Measurements from ENCODE around the gene SYNRG.
A peak's percentile ranks its signal among the peaks of the same experiment; 100 is the strongest.

Gene SYNRG

DNA sequence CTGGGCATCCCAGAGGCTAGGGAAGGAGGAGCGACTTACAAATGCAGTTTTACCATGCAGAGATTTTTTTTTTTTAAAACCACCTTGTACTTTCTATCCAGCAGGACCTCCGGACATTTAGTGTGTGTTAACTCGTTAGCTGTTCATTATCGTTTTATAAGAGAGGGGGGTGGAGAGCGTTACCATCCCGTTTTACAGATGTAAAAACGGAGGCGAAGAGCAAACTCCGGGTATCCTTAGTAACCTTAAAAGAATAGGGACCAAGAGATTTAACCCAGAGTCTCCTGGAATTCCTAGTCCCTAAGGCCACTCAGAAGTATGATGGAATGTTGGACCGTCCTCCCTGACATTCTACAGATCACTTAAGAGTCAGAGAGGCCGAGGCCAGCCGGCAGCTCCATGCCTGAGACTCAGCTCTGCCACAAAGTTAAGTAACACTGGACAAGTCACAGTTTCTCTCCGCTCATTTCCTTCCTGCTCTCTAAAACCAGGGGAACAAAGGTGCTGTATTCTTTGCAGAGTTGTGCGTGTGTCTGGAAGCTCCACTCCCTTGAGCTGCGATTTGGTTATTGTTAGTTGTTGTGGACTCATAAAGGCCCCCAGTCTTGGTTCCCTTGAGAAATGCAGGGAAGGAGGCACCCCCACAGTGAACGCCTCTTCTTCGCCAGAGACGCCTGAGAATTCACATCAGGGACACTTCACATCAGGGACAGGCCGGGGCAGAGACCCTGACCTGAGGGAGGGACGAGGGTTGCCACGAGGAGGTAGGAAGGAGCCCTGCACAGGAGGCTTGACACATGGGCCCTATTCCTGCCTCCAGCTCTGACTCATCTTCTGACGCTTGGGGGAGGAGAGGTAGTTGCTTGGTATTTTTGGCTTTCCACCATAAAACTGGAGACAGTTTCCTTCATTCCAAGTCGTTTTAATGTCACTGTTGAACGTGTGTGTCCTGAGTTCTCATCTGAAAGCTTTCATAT is 118.3 kb downstream of the SYNRG start:
- Histone ChIP-seq H3K4me1 (ENCODE audit: insufficient read depth, low read length) (peaks cover 16% of the 10 kb centered on the region), H3K36me3 (ENCODE audit: insufficient read depth, low read length) (no peaks in the 10 kb centered on the region), H3K9ac (ENCODE audit: low read depth, low read length) (peak overlapping the region; percentile 75), H3K9me3 (ENCODE audit: control insufficient read depth, insufficient read depth, low read length) (no peaks in the 10 kb centered on the region)

DNA sequence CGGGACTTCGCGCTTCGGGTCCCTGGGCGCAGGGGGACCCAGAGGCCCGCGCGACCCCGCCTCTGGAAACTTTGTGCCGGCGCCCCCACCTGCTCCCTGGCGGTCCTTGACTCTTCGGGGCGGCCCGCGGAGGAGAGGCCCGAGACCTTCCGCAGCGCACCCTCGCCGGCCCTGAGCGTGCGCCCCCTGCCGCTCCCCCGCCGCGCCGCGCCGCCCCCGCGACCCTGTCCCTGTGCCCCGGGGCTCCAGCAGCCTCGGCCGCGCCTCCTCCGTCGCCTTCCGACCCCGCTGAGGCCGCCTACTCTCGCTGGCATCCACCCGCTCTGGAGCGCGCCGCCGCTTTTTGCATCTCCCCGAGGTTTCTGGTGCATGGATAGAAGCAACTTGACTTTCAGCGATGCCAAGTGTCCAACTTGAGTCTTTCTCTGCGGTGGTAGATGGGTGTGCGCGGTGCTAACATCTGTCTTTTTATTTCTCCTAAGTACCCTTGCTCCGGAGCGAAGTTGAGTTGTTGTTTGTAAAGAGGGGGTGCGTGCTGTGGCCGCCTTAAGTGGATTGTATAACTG is 119.1 kb downstream of the SYNRG start:
- H3K9me3 ChIP-seq (ENCODE audit: control insufficient read depth, insufficient read depth, low read length), result no peaks in the 10 kb centered on the region
- peak overlapping the region; percentile 75 for H3K9ac ChIP-seq (ENCODE audit: low read depth, low read length)
- peaks cover 13% of the 10 kb centered on the region for H3K4me1 ChIP-seq (ENCODE audit: insufficient read depth, low read length)
- H3K36me3 ChIP-seq (ENCODE audit: insufficient read depth, low read length), result no peaks in the 10 kb centered on the region

DNA sequence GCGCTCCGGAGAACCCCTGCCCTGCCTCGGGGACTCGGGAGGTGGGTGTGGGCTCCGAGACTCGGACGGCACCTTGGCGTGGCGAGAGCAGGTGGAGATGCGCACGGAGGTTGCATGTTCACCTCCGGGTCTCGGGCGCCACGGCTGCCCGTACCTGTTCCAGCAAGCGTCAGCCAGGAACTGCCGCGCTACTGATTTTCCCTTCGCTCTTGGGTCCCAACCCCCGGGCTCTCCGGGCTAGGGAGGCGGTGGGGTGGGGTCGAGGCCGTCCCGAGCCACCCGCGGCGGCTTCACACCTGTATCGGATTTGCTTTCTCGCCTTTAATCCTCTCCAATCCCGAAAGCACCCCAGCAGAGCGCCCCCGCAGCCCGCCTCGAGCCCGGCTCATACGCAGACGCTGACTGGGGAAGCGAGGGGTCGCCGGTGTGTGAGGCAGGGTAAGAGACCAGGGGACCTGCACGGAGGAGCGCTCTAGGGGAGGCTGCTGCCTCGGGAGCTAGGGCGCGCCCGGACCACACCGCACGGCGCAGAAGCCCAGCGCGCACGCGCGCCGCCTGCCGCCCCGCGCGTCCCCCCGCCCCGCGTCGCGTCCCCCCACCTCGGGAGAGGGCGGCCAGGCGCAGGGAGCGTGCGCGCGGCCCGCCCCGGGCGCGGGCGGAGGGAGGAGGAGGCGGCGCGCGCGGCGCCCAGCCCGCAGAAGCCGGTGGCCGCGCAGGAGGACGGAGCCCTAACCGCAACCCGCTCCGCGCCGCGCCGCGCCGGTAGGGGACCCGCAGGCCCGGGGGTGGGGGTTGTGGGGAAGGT is 119.8 kb downstream of the SYNRG start, which contains the start of gene DUSP14:
Gene DUSP14 (plus strand): TSS at position 695 of the 805 bp plus-strand sequence. CDS start 22,382 bp downstream, outside the sequence.
- no peaks in the 10 kb centered on the region for H3K36me3 ChIP-seq (ENCODE audit: insufficient read depth, low read length)
- peak within 1 kb of the TSS; percentile 86 for H3K9ac ChIP-seq (ENCODE audit: low read depth, low read length)
- H3K4me1 ChIP-seq (ENCODE audit: insufficient read depth, low read length), result peaks cover 12% of the 10 kb centered on the region; the same call in 1 of the 2 replicates
- no peaks in the 10 kb centered on the region for H3K9me3 ChIP-seq (ENCODE audit: control insufficient read depth, insufficient read depth, low read length)

DNA sequence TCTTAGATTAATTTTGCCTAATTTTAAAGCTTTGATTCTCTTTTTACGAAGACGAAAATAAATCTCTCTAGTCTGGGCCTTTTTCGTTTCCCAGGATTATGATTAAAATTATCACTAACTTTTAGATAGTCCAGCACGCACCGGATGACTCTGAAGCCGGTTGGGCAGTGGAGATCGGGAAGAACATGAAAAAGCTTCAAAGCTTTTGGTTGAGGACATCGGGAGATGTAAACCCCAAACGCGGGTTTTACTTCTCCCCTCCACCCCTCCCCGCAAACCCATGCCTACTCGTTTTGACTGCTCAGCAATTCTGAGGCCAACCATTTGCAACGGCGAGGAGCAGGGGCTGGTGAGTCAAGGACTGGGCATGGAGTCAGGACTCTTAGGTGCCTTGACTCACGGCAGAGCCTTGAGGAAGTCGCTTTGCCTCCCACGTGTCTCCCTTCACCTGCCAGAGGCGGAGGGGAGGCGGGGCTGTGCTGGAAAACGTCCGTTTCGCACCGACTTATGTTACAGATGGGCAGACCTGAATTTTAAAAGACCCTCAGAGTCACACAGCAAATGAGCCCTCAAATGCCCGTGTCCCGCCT is 120.5 kb downstream of the SYNRG start:
- Histone ChIP-seq H3K9ac (ENCODE audit: low read depth, low read length) (peak overlapping the region; percentile 86), H3K36me3 (ENCODE audit: insufficient read depth, low read length) (no peaks in the 10 kb centered on the region), H3K9me3 (ENCODE audit: control insufficient read depth, insufficient read depth, low read length) (no peaks in the 10 kb centered on the region), H3K4me1 (ENCODE audit: insufficient read depth, low read length) (peaks cover 13% of the 10 kb centered on the region; the same call in 1 of the 2 replicates)

DNA sequence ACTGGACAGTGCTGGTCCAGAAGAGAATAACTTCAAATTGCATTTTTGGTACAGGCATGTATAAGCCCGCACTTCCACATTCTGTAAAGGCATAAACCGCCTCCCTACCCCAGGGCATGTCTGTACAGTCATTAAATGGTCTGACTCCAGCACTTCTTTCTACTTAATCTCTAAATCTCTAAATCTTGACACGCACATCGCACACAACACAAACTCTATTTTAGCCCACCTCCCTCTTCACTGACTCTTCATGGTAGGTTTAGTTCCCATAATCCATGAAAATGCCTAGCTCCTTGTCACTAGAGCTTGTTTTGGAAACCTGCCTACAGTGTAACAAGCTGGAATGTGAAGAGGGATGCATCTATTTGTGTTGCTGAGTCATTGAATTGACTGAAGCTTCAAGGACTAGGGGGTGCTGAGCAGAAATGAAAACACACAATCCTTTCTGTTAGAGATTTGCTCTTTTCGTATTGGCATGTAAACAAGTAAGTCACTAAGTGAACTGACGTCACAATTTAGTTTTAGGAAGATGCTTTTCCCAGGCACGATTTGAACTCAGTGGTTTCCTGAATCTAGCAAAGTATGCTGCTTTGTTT is 121.1 kb downstream of the SYNRG start:
- H3K9ac ChIP-seq (ENCODE audit: low read depth, low read length), result peak overlapping the region; percentile 86; the same call in 1 of the 2 replicates
- H3K4me1 ChIP-seq (ENCODE audit: insufficient read depth, low read length), result peaks cover 19% of the 10 kb centered on the region
- no peaks in the 10 kb centered on the region for H3K9me3 ChIP-seq (ENCODE audit: control insufficient read depth, insufficient read depth, low read length)
- H3K36me3 ChIP-seq (ENCODE audit: insufficient read depth, low read length), result no peaks in the 10 kb centered on the region

DNA sequence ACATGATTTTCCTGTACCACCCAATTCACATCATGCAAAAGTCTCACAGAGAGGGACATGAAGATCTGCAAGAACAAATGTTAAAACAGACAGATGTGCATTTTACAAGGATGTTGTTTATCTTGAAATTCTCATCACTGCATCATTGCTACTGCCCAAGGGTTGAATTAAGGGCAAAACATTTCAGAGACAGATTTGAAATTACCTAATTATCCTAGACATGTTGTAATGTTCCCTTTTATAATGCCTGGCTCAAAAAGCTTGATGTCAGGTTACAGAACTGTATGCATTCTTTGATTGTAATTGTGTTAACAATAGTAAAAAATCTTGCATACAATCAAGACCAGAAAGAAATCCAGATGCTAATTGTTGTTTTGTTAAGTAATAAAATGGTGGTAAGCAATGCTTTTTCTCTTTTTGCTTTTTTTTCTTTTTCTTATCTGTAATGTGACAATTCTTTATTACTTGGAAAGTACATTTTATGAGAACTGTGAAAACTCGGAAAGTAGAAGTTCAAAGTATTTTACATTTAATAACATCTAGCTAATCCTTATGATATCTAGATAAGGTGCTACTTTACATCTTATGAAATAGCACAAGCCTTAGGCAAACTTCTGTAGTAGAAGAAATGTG is 123.2 kb downstream of the SYNRG start:
- Histone ChIP-seq H3K9me3 (ENCODE audit: control insufficient read depth, insufficient read depth, low read length) (no peaks in the 10 kb centered on the region), H3K4me1 (ENCODE audit: insufficient read depth, low read length) (peaks cover 16% of the 10 kb centered on the region), H3K36me3 (ENCODE audit: insufficient read depth, low read length) (no peaks in the 10 kb centered on the region), H3K9ac (ENCODE audit: low read depth, low read length) (no peak overlapping the region)

DNA sequence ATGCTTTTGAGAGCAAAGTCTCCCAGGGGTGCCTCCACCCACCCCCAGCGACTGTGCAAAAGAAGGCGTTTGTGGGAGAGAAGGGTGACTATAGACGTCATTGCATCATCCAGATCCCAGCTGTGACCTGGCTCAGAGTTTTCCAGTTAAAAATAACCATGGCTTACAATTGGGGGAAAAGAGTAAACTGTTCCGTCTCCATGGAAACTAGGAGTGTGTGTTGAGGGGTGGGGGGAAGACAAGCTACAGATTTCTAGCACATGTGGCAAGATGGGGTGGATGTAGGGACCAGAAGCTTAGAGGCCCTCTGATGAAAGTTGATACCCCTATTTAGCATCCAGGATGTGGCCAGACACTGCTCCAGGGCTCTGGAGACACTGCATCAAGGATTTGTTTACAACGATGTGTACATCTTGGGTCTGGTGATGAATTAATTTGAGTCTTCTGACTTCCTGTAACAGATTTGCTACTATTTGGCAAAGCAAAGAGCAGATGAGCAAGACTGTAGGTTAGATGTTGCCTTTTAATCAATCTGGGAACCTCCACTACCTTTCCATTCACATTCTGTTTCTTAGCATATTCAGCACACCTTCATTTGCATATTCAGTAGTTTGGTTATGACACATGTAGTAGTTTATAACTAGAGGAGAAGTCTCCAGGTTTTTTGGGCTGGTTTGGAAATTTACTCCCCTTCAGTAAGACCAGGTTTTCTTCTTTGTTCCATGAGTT is 125.7 kb downstream of the SYNRG start:
- Histone ChIP-seq H3K4me1 (ENCODE audit: insufficient read depth, low read length) (peaks cover 18% of the 10 kb centered on the region), H3K36me3 (ENCODE audit: insufficient read depth, low read length) (no peaks in the 10 kb centered on the region), H3K9ac (ENCODE audit: low read depth, low read length) (no peak overlapping the region), H3K9me3 (ENCODE audit: control insufficient read depth, insufficient read depth, low read length) (no peaks in the 10 kb centered on the region)

DNA sequence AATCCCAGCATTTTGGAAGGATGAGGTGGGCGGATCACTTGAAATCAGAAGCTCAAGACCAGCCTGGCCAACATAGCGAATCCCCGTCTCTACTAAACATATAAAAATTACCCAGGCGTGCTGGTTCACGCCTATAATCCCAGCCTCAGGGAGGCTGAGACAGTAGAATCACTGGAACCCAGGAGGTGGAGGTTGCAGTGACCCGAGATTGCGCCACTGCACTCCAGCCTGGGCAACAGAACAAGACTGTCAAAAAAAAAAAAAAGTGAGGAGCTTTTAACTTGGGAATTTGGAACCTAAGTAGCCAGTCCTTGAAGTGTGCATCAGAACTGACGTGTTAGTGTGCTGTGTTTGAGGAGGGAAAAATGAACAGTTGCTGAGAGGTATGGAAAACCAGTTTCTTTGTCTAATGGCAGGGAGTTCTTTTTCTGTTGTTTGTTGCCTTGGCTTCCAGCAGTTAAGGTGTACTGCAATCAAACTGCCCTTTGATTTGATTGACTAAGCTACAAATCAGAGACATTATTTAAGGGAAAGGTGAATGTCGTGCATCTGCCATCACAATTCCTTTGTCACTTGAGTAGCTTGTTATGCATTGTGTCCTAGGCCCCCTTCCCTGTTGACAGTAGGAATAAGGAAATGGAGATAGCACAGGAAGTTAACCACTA is 128.1 kb downstream of the SYNRG start:
- Histone ChIP-seq H3K9me3 (ENCODE audit: control insufficient read depth, insufficient read depth, low read length) (no peaks in the 10 kb centered on the region), H3K36me3 (ENCODE audit: insufficient read depth, low read length) (0 out of 2 replicates have a peak, but pooled peaks cover 3% of the 10 kb centered on the region), H3K9ac (ENCODE audit: low read depth, low read length) (no peak overlapping the region), H3K4me1 (ENCODE audit: insufficient read depth, low read length) (peaks cover 18% of the 10 kb centered on the region)

DNA sequence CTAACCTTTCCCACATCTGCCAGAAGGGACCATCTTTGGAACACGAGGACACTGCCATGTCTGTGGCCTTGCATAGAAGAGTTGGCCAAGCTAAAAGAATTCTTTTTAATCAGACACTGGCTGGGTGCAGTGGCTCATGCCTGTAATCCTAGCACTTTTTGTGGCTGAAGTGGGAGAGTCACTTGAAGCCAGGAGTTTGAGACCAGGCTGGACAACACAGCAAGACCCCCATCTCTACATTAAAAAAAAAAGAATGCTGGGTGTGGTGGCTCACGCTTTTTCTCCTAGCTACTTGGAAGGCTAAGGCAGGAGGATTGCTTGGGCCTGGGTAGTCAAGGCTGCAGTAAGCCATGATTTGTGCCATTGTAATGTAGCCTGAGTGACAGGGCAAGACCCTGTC is 128.8 kb downstream of the SYNRG start:
- no peak overlapping the region for H3K9ac ChIP-seq (ENCODE audit: low read depth, low read length)
- 0 out of 2 replicates have a peak, but pooled peaks cover 3% of the 10 kb centered on the region for H3K36me3 ChIP-seq (ENCODE audit: insufficient read depth, low read length)
- peaks cover 18% of the 10 kb centered on the region for H3K4me1 ChIP-seq (ENCODE audit: insufficient read depth, low read length)
- H3K9me3 ChIP-seq (ENCODE audit: control insufficient read depth, insufficient read depth, low read length), result no peaks in the 10 kb centered on the region

DNA sequence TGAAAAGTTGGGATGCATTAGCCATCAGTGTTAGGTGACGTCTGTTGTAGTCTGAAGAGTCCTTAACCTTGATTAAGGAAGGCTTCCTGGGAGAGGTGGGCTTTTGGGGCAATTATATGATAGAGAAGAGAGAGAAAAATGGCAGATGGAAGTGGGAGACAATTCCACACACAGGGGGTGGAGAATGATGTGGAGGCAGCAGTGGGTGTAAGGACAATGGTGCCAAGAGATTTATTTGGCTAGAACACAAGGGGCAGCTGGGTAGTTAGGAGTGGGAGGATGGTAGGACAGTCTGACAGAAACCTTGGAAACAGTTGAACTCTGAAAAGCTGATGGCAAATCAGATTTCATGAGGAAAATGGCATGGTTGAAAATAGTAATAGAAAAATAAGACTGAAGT is 130.2 kb downstream of the SYNRG start:
- H3K9me3 ChIP-seq (ENCODE audit: control insufficient read depth, insufficient read depth, low read length), result no peaks in the 10 kb centered on the region
- H3K4me1 ChIP-seq (ENCODE audit: insufficient read depth, low read length), result peaks cover 18% of the 10 kb centered on the region
- peaks cover 8% of the 10 kb centered on the region; the same call in 1 of the 2 replicates for H3K36me3 ChIP-seq (ENCODE audit: insufficient read depth, low read length)
- H3K9ac ChIP-seq (ENCODE audit: low read depth, low read length), result no peak overlapping the region

DNA sequence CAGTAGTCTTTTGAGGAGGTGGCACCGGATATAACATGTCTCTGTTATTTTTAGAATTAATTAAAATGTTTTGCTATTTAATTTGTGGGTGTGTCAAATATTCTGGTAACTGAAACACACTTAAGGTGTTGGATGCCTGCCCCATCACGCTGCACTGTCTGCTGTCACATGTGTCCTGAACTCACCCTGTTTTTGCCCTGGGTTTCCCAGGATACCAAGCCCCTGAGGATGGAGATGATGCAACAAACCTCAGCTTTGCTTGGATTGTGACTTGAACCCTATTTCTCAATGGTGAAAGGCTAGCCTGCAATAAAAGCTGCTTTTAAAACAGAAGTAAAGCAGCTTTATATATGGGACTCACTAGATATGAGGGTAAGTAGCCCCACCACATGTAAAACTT is 131.0 kb downstream of the SYNRG start:
- H3K4me1 ChIP-seq (ENCODE audit: insufficient read depth, low read length), result peaks cover 11% of the 10 kb centered on the region
- H3K36me3 ChIP-seq (ENCODE audit: insufficient read depth, low read length), result peaks cover 8% of the 10 kb centered on the region; the same call in 1 of the 2 replicates
- H3K9me3 ChIP-seq (ENCODE audit: control insufficient read depth, insufficient read depth, low read length), result no peaks in the 10 kb centered on the region
- no peak overlapping the region for H3K9ac ChIP-seq (ENCODE audit: low read depth, low read length)

DNA sequence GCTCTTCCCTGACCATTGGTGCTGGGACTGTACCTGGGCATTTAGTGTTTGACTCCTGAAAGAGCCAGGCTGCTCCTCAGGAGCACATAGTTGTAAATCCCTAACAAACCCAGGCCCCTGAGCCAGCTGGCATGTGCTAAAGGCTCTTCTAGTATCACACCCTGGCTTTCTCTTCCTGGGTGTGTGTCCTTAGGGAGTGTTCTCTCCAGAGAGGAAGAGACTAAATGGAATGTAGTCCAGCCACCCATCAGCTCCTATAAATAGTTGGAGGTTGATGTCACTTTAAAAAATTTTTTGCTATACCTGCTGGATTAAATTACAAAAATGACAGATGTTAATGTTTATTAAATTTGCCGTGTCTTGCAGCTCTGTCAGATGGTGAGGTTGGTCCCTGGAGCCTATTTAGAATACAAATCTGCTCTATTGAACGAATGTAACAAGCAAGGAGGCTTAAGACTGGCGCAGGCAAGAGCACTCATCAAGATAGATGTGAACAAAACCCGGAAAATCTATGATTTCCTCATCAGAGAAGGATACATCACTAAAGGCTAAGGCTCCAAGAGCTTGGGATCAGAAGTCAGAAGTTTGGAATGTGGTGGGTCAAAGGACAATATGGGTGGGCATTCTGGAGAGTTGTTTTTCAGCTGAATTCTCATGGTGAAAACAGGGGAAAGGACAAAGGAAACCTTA is 132.6 kb downstream of the SYNRG start:
- H3K4me1 ChIP-seq (ENCODE audit: insufficient read depth, low read length), result peaks cover 6% of the 10 kb centered on the region; the same call in 1 of the 2 replicates
- no peaks in the 10 kb centered on the region for H3K9me3 ChIP-seq (ENCODE audit: control insufficient read depth, insufficient read depth, low read length)
- no peak overlapping the region for H3K9ac ChIP-seq (ENCODE audit: low read depth, low read length)
- H3K36me3 ChIP-seq (ENCODE audit: insufficient read depth, low read length), result peaks cover 8% of the 10 kb centered on the region; the same call in 1 of the 2 replicates
